ENCODE results near the gene LDLRAD2.

GRCh38 chr1:21861602-21862429 is 49.8 kb downstream of the LDLRAD2 start:
- no peak for TF ChIP-seq POLR2A (IDR thresholded peaks at IDR 0.05)
- TF ChIP-seq CTCF (IDR thresholded peaks at IDR 0.05) = no peak
- TF ChIP-seq POLR2AphosphoS5 (IDR thresholded peaks at IDR 0.05) = no peak
